Activated B cell treated with CpG ODN at 0.5 μM for 24 hours (primary cell): ENCODE data around the gene KDM6A. TPM values are rescaled to one million over a fixed set of nuclear protein-coding genes. Genes with fewer than 3 reads are reported as not detected.
"Not testable (repeated sequence)": the region's sequence is repeated elsewhere in the genome, so short reads cannot be mapped to it uniquely, and the experiment has no call there.

ENCODE experiments used
- ATAC-seq: fragments of 200-7000 bp; cut with Tn5 transposase; one replicate; pipeline ENCODE4 v1.10.0; 2021; ENCODE audit warnings: low read depth, mild to moderate bottlenecking, moderate library complexity
- CTCF ChIA-PET: fragments of 350-600 bp; sonication (Branson Sonifier 250); formaldehyde crosslinking; loops from one replicate; lab custom pipeline; 2021; ENCODE audit warnings: antibody characterized with exemption; lab: Charles Lee
- POLR2A ChIA-PET: fragments of 350-600 bp; sonication (Branson Sonifier 250); formaldehyde crosslinking; loops from one replicate; lab custom pipeline; 2021; ENCODE audit warnings: antibody characterized with exemption; lab: Charles Lee
- DNase-seq: peaks from one replicate; pipeline ENCODE4 v3.0.0; 2022
- H3K27ac Mint-ChIP-seq: one replicate; pipeline ENCODE4 v1.8.0; 2020; ENCODE audit warnings: mixed read lengths
- H3K27me3 Mint-ChIP-seq: one replicate; pipeline ENCODE4 v1.8.0; 2021; ENCODE audit warnings: mixed read lengths
- H3K36me3 Mint-ChIP-seq: one replicate; pipeline ENCODE4 v1.8.0; 2021; ENCODE audit warnings: low read depth, mixed read lengths
- H3K4me1 Mint-ChIP-seq: one replicate; pipeline ENCODE4 v1.8.0; 2021; ENCODE audit warnings: mixed read lengths
- H3K4me3 Mint-ChIP-seq: one replicate; pipeline ENCODE4 v1.8.0; 2020; ENCODE audit warnings: mild to moderate bottlenecking, mixed read lengths
- H3K9me3 Mint-ChIP-seq: one replicate; pipeline ENCODE4 v1.8.0; 2020; ENCODE audit warnings: mixed read lengths
- intact Hi-C: fragments of 100-400 bp; cut with micrococcal nuclease; formaldehyde crosslinking; loops from one replicate; pipeline ENCODE4 v1.15.1; 2024
- total RNA-seq: library from RNA; stranded (reverse); gene quantifications from 2 replicates; pipeline ENCODE4 v1.2.3, GENCODE V29; 2022
- TF ChIP-seq, protein P1 (sequence below): fragments of 200-600 bp; IDR thresholded peaks from one replicate; pipeline ENCODE4 v1.8.0; 2022; ENCODE audit warnings: antibody characterized with exemption, mild to moderate bottlenecking

KDM6A gene
- total RNA-seq, 1 donor from 2014 or later = 36.0 TPM

DNA sequence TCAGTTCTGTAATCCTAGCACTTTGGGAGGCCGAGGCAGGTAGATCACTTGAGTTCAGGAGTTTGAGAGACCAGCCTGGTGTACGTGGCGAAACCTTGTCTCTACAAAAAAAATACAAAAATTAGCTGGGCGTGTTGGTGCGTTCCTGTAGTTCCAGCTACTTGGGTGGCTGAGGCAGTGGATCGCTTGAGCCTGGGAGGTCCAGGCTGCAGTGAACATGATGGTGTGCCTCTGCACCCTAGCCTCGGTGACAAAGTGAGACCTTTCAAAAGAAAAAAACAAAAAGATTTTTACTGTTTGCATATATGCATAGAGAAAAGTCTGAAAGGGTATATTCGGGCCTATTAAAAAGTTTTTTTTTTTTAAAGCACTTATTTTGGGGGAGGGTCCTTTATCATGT lies 76.1 kb downstream of the KDM6A start:
- no peak for DNase-seq
- ChIA-PET POLR2A (no interaction called here), CTCF (no interaction called here)
- no peaks in the 10 kb centered on the region for H3K27me3 Mint-ChIP-seq
- TF ChIP-seq, protein P1, sequence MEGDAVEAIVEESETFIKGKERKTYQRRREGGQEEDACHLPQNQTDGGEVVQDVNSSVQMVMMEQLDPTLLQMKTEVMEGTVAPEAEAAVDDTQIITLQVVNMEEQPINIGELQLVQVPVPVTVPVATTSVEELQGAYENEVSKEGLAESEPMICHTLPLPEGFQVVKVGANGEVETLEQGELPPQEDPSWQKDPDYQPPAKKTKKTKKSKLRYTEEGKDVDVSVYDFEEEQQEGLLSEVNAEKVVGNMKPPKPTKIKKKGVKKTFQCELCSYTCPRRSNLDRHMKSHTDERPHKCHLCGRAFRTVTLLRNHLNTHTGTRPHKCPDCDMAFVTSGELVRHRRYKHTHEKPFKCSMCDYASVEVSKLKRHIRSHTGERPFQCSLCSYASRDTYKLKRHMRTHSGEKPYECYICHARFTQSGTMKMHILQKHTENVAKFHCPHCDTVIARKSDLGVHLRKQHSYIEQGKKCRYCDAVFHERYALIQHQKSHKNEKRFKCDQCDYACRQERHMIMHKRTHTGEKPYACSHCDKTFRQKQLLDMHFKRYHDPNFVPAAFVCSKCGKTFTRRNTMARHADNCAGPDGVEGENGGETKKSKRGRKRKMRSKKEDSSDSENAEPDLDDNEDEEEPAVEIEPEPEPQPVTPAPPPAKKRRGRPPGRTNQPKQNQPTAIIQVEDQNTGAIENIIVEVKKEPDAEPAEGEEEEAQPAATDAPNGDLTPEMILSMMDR = no peak
- no peak overlapping the region for H3K4me3 Mint-ChIP-seq
- H3K27ac Mint-ChIP-seq = no peak overlapping the region
- intact Hi-C loops = no loop called here
- ATAC-seq = no peak
- H3K9me3 Mint-ChIP-seq = no peaks in the 10 kb centered on the region
- peaks cover 37% of the 10 kb centered on the region for H3K4me1 Mint-ChIP-seq
- H3K36me3 Mint-ChIP-seq = peaks cover 8% of the 10 kb centered on the region

DNA sequence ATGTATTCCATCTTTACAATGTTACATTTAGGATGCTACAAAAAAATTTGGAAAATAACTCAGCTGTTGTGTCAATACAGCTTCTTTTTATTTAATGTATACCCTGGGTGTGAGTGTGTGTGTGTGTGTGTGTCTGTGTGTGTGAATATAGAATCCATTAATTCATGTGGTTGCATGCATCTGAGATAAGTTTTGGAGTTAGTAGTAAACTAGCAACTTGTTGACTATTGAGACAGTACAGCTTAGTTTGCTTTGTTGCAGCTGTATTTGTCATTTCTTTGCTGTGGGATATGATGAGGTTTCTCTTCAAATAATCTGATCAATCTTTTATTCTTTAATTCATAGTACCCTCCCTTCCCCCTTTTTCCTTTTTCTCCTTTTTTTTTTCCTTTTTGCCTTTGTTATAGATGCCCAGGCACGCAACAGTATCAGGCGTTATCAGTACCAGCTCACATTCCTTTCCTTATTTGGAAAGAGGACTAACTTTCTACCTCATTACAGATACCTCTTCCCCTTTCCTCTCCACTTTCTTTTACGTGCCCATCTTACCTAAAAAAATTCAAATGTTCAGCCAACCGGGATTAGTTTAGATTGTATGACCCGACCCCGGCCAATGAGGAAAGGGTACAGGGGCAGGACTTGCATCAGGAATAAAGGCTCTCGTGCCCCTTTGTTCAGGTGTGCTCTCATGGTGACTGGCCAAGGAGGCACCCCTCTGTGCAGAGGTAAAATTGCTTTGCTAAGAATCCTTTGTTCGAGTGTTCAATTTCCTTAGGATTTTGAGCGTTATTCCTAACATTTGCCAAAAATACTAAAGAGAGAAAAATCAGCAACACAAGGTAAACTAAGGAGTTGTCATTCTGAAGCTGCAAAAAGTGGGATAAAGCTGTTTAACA lies 77.7 kb downstream of the KDM6A start:
- POLR2A ChIA-PET, intact Hi-C loops, ATAC-seq, H3K9me3 Mint-ChIP-seq, H3K27me3 Mint-ChIP-seq, H3K36me3 Mint-ChIP-seq, H3K27ac Mint-ChIP-seq, DNase-seq, H3K4me3 Mint-ChIP-seq, CTCF ChIA-PET: not testable (repeated sequence)
- peaks cover 47% of the 10 kb centered on the region for H3K4me1 Mint-ChIP-seq

DNA sequence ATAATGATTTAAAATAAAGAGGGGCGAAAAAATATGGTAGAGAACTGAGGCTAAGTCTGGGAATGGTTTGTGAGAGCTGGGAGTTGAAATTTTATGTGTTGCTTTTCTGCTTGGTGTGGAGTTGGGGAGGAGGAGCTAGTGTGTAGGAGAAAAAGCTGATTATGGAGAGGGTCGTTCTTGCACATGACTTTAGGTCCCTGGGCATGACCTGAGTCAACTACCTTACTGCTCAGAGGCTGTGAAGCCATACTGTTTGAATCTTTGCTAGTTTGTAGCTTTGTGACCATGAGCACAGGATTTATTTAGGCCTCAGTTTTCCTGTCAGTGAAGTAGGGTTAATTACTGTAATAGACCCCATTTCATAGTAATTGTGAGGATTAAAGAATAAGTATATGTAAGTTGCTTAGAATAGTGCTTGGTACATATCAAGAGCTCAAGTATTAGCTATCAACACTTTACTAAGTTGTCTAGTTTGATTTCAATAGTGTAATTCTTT lies 78.6 kb downstream of the KDM6A start:
- CTCF ChIA-PET = no interaction called here
- intact Hi-C loops = no loop called here
- TF ChIP-seq, protein P1 = no peak
- no peaks in the 10 kb centered on the region for H3K27me3 Mint-ChIP-seq
- H3K4me1 Mint-ChIP-seq = peaks cover 50% of the 10 kb centered on the region
- DNase-seq (no peak), ATAC-seq (no peak)
- no peak overlapping the region for H3K4me3 Mint-ChIP-seq
- peaks cover 3% of the 10 kb centered on the region for H3K36me3 Mint-ChIP-seq
- POLR2A ChIA-PET = no interaction called here
- no peaks in the 10 kb centered on the region for H3K9me3 Mint-ChIP-seq
- no peak overlapping the region for H3K27ac Mint-ChIP-seq

DNA sequence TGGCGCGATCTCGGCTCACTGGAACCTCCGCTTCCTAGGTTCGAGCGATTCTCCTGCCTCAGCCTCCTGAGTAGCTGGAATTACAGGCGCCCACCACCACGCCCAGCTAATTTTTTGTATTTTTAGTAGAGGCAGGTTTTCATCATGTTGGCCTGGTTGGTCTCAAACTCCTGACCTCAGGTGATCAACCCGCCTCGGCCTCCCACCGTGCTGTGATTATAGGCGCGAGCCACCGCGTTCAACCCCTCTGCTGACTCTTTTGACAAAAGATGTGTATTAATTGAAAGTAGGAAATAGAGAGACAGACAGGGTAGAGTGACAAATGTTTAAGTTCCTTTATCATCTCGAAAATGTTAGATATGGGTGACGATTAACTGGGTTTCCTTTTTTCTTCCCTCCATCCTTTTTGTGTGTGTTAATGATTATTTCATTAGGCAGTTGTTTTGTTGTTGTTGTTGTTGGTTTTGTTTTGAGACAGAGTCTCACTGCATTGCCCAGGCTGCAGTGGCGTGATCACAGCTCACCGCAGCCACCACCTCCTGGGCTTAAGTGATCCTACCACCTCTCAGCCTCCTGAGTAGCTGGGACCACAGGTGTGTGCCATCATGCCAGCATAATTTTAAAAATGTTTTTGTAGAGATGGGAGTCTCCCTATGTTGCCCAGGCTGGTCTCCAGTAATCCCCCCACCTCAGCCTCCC lies 79.5 kb downstream of the KDM6A start:
- POLR2A ChIA-PET = no interaction called here
- TF ChIP-seq, protein P1 = no peak
- intact Hi-C loops = no loop called here
- no peak for ATAC-seq
- Mint-ChIP-seq H3K4me1 (peaks cover 50% of the 10 kb centered on the region), H3K36me3 (peaks cover 3% of the 10 kb centered on the region), H3K4me3 (no peak overlapping the region), H3K27me3 (no peaks in the 10 kb centered on the region), H3K27ac (no peak overlapping the region), H3K9me3 (no peaks in the 10 kb centered on the region)
- CTCF ChIA-PET = no interaction called here
- DNase-seq = no peak

DNA sequence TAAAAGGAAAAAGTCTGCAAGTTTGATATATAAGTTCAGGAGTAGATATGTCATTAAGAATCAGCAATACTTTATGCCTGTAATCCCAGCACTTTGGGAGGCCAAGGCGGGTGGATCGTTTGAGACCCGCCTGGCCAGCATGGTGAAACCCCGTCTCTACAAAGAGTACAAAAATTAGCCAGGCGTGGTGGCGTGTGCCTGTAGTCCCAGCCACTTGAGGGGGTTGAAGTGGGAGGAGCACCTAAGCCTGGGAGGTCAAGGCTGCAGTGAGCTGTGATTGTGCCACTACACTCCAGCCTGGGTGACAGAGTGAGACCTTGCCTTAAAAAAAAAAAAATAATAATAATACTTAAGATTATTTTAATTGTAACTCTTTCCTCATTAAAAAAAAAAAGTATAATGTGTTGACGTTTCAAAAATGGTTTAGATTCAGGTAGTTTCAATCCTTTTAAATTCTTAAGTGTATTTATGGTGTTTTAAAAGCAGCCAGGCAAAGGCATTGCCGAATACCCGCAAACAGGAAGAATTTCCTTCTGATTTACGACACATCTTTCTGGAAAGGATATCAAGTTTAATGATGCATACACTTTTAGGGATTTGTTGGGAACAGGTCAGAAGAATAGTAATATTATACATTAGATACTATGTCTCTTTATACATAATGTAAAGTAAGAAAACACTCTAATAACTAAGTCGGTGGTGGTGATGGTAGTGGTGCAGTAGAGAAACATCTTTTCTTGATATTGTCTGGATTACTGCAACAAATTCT lies 80.9 kb downstream of the KDM6A start:
- H3K4me1 Mint-ChIP-seq = peaks cover 51% of the 10 kb centered on the region
- no peaks in the 10 kb centered on the region for H3K9me3 Mint-ChIP-seq
- no peak overlapping the region for H3K4me3 Mint-ChIP-seq
- H3K27me3 Mint-ChIP-seq = no peaks in the 10 kb centered on the region
- ATAC-seq (no peak), DNase-seq (no peak)
- TF ChIP-seq, protein P1 = no peak
- H3K27ac Mint-ChIP-seq = no peak overlapping the region
- CTCF ChIA-PET = no interaction called here
- intact Hi-C loops = no loop called here
- POLR2A ChIA-PET = no interaction called here
- H3K36me3 Mint-ChIP-seq = peaks cover 3% of the 10 kb centered on the region
